Endothelial cell of umbilical vein (primary cell): ENCODE measurements around the gene CSNK1G2. TPM values are rescaled to one million over a fixed set of nuclear protein-coding genes. Genes with fewer than 3 reads are reported as not detected.

Source experiments
- BruUV-seq: library from RNA; stranded (reverse); fragments of 400-500 nt; replicated peaks from 2 replicates; lab custom pipeline; 2021; lab: Mats Ljungman, UMichigan
- CTCF ChIA-PET: fragments of 300-600, 350-600 bp; sonication (Branson Sonifier 250); formaldehyde crosslinking; loops from one replicate; lab custom pipeline; 2021; ENCODE audit warnings: antibody characterized with exemption, inconsistent platforms; lab: Charles Lee
- POLR2A ChIA-PET: fragments of 300-600, 350-600 bp; sonication (Branson Sonifier 250); formaldehyde crosslinking; loops from one replicate; lab custom pipeline; 2021; ENCODE audit warnings: antibody characterized with exemption, inconsistent platforms; lab: Charles Lee
- DNase-seq: peaks from one replicate; pipeline ENCODE4 v3.0.0-alpha.2; 2011; ENCODE audit warnings: low read depth, low spot score
- FAIRE-seq: peaks from 2 replicates; lab custom pipeline; 2011; peaks lifted over from hg19 to GRCh38; lab: Jason Lieb, UNC
- H2AFZ ChIP-seq: 2 replicates; pipeline ENCODE4 v1.6.0; 2012; ENCODE audit warnings: low read depth, low read length, control low read depth, inconsistent platforms
- H3K27ac ChIP-seq: 2 replicates; pipeline ENCODE4 v1.5.1; 2011; ENCODE audit warnings: low read depth, mild to moderate bottlenecking, control low read depth, low read length, moderate library complexity; ENCODE audit not compliant: insufficient read depth
- H3K27me3 ChIP-seq, 2 experiments: 2 replicates each; pipeline versions ENCODE4 v1.6.0 to v1.6.1; 2011; ENCODE audit warnings: low read length in 2 of 2, mixed read lengths in 1 of 2; ENCODE audit not compliant: control insufficient read depth in 2 of 2, insufficient read depth in 2 of 2
- H3K36me3 ChIP-seq, 2 experiments: 2 replicates in 1 of 2; 3 replicates in 1 of 2; pipeline ENCODE4 v1.5.1; 2011; ENCODE audit warnings: low read length in 2 of 2, mild to moderate bottlenecking in 1 of 2, moderate library complexity in 1 of 2; ENCODE audit not compliant: control insufficient read depth in 2 of 2, insufficient read depth in 2 of 2; ENCODE audit errors: extremely low read depth in 1 of 2
- H3K4me1 ChIP-seq: 3 replicates; pipeline ENCODE4 v1.5.1; 2011; ENCODE audit warnings: mild to moderate bottlenecking, low read length; ENCODE audit not compliant: control insufficient read depth, insufficient read depth; ENCODE audit errors: extremely low read depth
- H3K4me2 ChIP-seq: 2 replicates; pipeline ENCODE4 v1.6.1; 2011; ENCODE audit warnings: low read length, control low read depth, mixed read lengths; ENCODE audit not compliant: insufficient read depth
- H3K4me3 ChIP-seq, 3 experiments: fragments of 200-600 bp in 1 of 3; sonication (generic), shearing (Covaris generic) in 1 of 3; replicated peaks in 1 of 3; 2 replicates each; pipeline ENCODE4 v1.5.1; 2011 to 2016; ENCODE audit warnings: control low read depth in 3 of 3, low read length in 3 of 3, mild to moderate bottlenecking in 2 of 3, inconsistent platforms in 1 of 3, low read depth in 1 of 3, moderate library complexity in 1 of 3; ENCODE audit not compliant: insufficient read depth in 1 of 3
- H3K79me2 ChIP-seq: 2 replicates; pipeline ENCODE4 v1.6.0; 2012; ENCODE audit warnings: low read length, inconsistent platforms; ENCODE audit not compliant: control insufficient read depth, insufficient read depth
- H3K9ac ChIP-seq: replicated peaks from 2 replicates; pipeline ENCODE3; 2011; ENCODE audit warnings: low read length, control low read depth; ENCODE audit not compliant: insufficient read depth; ENCODE audit errors: extremely low read depth
- H3K9me1 ChIP-seq: replicated peaks from 3 replicates; pipeline ENCODE4 v1.6.0; 2011; ENCODE audit warnings: mild to moderate bottlenecking, low read length; ENCODE audit not compliant: control insufficient read depth, insufficient read depth; ENCODE audit errors: extremely low read depth
- H3K9me3 ChIP-seq: replicated peaks from 2 replicates; pipeline ENCODE4 v1.5.1; 2012; ENCODE audit warnings: low read length, inconsistent platforms; ENCODE audit not compliant: control insufficient read depth, insufficient read depth
- H4K20me1 ChIP-seq: replicated peaks from 2 replicates; pipeline ENCODE3; 2011; ENCODE audit warnings: mild to moderate bottlenecking, low read length; ENCODE audit not compliant: control insufficient read depth, insufficient read depth; ENCODE audit errors: extremely low read depth
- CTCF ChIP-seq, 2 donors: IDR thresholded peaks; 1 replicate in 1 of 2; 2 replicates in 1 of 2; pipeline ENCODE4 v1.5.1; 2011; ENCODE audit warnings: low read length in 2 of 2, mild to moderate bottlenecking in 2 of 2, moderate library complexity in 2 of 2, control low read depth in 1 of 2, inconsistent platforms in 1 of 2, low read depth in 1 of 2; ENCODE audit not compliant: insufficient read depth in 1 of 2; ENCODE audit errors: extremely low read depth in 1 of 2
- EZH2 ChIP-seq: IDR thresholded peaks from 2 replicates; pipeline ENCODE4 v1.6.1; 2012; ENCODE audit warnings: borderline replicate concordance, low read depth, mild to moderate bottlenecking, moderate library complexity, low read length, inconsistent platforms; ENCODE audit not compliant: severe bottlenecking
- FOS ChIP-seq: IDR thresholded peaks from 2 replicates; pipeline ENCODE4 v1.6.1; 2011; ENCODE audit warnings: mild to moderate bottlenecking, low read length, moderate library complexity, borderline replicate concordance; ENCODE audit not compliant: insufficient read depth
- GATA2 ChIP-seq: IDR thresholded peaks from 2 replicates; pipeline ENCODE4 v1.7.0; 2011; ENCODE audit warnings: low read depth, mild to moderate bottlenecking, moderate library complexity, mixed read lengths, low read length; ENCODE audit not compliant: insufficient read length, insufficient read depth
- JUN ChIP-seq: IDR thresholded peaks from 2 replicates; pipeline ENCODE4 v1.6.1; 2011; ENCODE audit warnings: borderline replicate concordance, low read depth; ENCODE audit not compliant: insufficient read length, insufficient read depth
- POLR2A ChIP-seq: IDR thresholded peaks from 2 replicates; pipeline ENCODE4 v1.6.1; 2012; ENCODE audit warnings: low read depth, mild to moderate bottlenecking, control low read depth, low read length
- POLR2AphosphoS5 ChIP-seq: IDR thresholded peaks from 2 replicates; pipeline ENCODE4 v1.6.1; 2012; ENCODE audit warnings: low read depth, mild to moderate bottlenecking, control low read depth, low read length, moderate library complexity; ENCODE audit not compliant: insufficient read depth
- dilution Hi-C: fragments of 300-500 bp; cut with MboI; formaldehyde crosslinking; loops from one replicate; pipeline ENCODE4 v1.15.0; 2019; ENCODE audit warnings: low sequenced_read_pairs; ENCODE audit not compliant: extremely low pct_ligation_motif_present
- intact Hi-C: fragments of 100-400 bp; cut with micrococcal nuclease; formaldehyde crosslinking; loops from one replicate; pipeline ENCODE4 v1.10.0; 2022
- polyA plus RNA-seq, 4 experiments: library from polyadenylated mRNA; depleted of rRNA in 3 of 4; stranded (reverse) in 3 of 4; unstranded in 1 of 4; fragments of >200 nt; gene quantifications; 2 replicates each; pipeline versions ENCODE4 v1.2.1 to v1.2.3, GENCODE V29; 2011 to 2012; ENCODE audit warnings: missing spikeins in 1 of 4
- total RNA-seq: library from RNA; stranded (reverse); gene quantifications from 2 replicates; pipeline ENCODE4 v1.2.3, GENCODE V29; 2021

CSNK1G2 gene
- total and polyA plus RNA-seq, 2 donors (not counting 3 experiments of a cell fraction or from before 2014, with no cell fraction given): 96.6 to 110 TPM

GRCh38 chr19:1929021-1929742 lies 11.8 kb upstream of the CSNK1G2 start:
- TF ChIP-seq POLR2AphosphoS5 (no peak), CTCF (IDR thresholded peaks at IDR 0.05; ENCODE audit: extremely low read depth in 1 of 2, insufficient read depth in 1 of 2, low read depth in 1 of 2, low read length in 2 of 2) (peak; percentile 82 to 97)
- Histone ChIP-seq H3K27ac (no peak overlapping the region), H2AFZ (peak overlapping the region; percentile 64), H3K79me2 (no peaks in the 10 kb centered on the region), H4K20me1 (no peaks in the 10 kb centered on the region), H3K9me3 (no peaks in the 10 kb centered on the region), H3K4me2 (peak overlapping the region; percentile 65), H3K4me3 (peak overlapping the region in 2 of 3 experiments; percentile 23 to 26), H3K27me3 (no peaks in the 10 kb centered on the region), H3K9me1 (no peaks in the 10 kb centered on the region), H3K9ac (no peak overlapping the region), H3K4me1 (peaks cover 4% of the 10 kb centered on the region), H3K36me3 (no peaks in the 10 kb centered on the region)
- dilution Hi-C loops (no loop called here), intact Hi-C loops (loop anchor here (1.0 to 2.0 kb wide), 3 partner anchors 64 to 222 kb away; partner anchors contain the start of gene AP3D1)
- DNase-seq (peak; percentile 64), FAIRE-seq (peak; percentile 94)
- POLR2A ChIA-PET: no interaction called here
- BruUV-seq: no TSS peak
- CTCF ChIA-PET: interaction anchor here (0.8 to 2.9 kb wide), 21 partner anchors 8 to 387 kb away, joined by 3 to 26 read pairs (median 4); no protein-coding TSS in a partner anchor

DNA sequence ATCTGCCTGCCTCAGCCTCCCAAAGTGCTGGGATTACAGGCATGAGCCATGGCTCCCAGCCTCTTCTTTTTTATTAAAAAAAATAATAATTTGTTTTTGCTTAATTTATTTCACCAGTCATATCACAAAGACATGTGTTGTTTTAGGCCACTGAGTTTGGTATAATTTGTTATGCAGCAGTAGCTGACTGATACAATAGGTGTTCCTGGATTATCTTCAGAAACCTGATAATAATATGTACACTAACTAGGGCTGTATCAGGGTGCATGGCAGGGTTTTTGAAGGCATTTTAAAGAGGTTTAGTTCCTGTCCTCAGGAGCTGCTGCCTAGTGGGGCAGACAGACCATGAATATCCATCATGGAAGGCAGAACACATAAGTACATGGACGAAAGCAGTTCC lies 9.5 kb upstream of the CSNK1G2 start:
- no peak for FAIRE-seq
- no peak for TF ChIP-seq CTCF (IDR thresholded peaks at IDR 0.05; ENCODE audit: extremely low read depth in 1 of 2, insufficient read depth in 1 of 2, low read depth in 1 of 2, low read length in 2 of 2)
- TF ChIP-seq FOS: no peak
- TF ChIP-seq POLR2A: no peak
- TF ChIP-seq EZH2: no peak
- no peak for TF ChIP-seq JUN
- no peak for TF ChIP-seq GATA2
- TF ChIP-seq POLR2AphosphoS5: no peak
- Histone ChIP-seq H3K36me3 (no peaks in the 10 kb centered on the region), H3K4me3 (no peak overlapping the region), H3K27ac (no peak overlapping the region), H4K20me1 (no peaks in the 10 kb centered on the region), H2AFZ (no peak overlapping the region), H3K4me2 (no peak overlapping the region), H3K9ac (no peak overlapping the region), H3K9me1 (no peaks in the 10 kb centered on the region), H3K27me3 (no peaks in the 10 kb centered on the region), H3K4me1 (peaks cover 4% of the 10 kb centered on the region), H3K79me2 (no peaks in the 10 kb centered on the region), H3K9me3 (no peaks in the 10 kb centered on the region)
- dilution Hi-C loops: no loop called here
- DNase-seq: no peak
- POLR2A ChIA-PET: no interaction called here
- intact Hi-C loops: loop anchor here (10.0 kb wide), 1 partner anchor 383 kb away; no protein-coding TSS in a partner anchor
- CTCF ChIA-PET: interaction anchor here (1.3 kb wide), 1 partner anchor 67 kb away, joined by 3 read pairs; no protein-coding TSS in a partner anchor
- BruUV-seq: no TSS peak
